Stimulated activated CD8-positive, alpha-beta memory T cell treated with anti-CD3 and anti-CD28 coated beads, Interleukin-4, amount 100 ng/mL, for 1 hour (primary cell): Measurements from ENCODE around the gene GPR42.
"Not testable (repeated sequence)": the region's sequence is repeated elsewhere in the genome, so short reads cannot be mapped to it uniquely, and the experiment has no call there.

Experiments
- DNase-seq, 2 donors: peaks; one replicate each; pipeline ENCODE4 v3.0.0-alpha.2; 2020; ENCODE audit warnings: low read depth in 2 of 2, low spot score in 1 of 2

GPR42 gene

DNA sequence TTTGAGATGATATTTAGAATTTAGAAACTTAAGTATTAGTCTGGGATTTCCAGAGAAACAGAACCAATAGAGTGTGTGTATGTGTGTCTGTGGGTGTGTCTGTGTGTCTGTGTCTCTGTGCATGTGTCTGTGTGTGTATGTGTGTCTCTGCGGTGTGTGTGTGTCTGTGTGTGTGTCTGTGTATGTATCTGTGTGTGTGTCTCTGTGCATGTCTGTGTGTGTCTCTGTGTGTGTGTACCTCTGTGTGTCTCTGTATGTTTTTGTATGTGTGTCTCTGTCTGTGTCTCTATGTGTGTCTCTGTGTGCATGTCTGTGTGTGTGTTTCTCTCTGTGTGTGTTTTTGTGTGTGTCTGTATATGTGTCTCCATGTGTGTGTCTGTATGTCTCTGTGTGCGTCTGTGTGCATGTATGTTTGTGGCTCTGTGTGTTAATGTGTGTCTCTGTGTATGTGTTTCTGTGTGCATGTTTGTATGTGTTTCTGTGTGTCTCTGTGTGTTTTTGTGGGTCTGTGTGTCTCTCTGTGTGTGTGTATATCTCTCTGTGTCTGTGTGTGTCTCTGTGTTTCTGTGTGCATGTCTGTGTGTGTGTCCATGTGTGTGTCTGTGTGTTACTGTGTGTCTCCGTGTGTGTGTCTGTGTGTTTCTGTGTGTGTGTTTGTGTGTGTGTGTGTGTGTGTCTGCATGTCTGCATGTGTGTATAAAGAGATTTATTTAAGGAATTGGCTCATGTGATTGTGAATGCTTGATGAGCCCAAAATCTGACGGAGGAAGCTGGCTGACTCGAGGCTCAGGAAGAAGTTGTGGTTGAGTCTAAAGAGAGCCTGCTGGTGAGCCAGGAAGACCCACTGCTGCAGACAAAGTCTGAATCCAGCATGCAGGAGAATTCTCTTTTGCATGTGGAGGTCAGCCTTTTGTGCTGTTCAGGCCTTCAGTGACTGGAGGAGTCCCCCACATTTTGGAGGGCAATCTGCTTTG, 22.2 kb downstream of the GPR42 start:
- no peak for DNase-seq

DNA sequence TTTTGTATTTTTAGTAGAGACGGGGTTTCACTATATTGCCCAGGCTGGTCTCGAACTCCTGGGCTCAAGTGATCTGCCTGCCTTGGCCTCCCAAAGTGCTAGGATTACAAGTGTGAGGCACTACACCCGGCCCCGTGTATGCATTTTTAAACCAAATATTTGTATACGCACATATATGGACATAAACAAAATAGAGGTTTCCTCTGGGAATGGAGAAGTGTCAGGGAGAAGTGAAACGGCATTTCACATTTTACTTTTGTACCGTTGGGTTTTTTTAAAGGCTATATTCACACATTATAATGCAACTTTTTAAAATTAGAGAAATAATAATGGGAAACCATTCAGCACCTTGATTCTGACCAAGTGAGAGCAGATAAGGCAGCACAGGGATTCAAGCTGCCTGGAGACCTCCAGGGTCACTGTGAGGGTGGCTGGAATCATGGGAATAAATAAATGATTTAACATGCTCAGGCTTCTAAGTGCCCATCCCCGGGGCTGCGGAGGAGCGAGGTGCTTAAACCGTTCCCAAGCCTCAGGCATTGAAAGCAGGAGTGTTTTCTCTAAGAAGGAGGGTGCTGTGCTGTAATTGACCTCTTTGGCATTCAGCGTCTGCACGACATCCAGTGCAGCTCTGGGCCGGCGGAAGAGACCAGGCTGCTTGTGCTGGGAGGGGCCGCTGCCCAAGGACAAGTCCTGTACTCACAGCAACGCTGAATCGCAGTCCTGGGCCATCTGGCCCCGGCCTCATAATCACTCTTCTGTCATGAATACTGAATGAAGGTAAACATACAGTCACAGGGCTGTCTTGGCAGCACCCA, 24.7 kb downstream of the GPR42 start:
- DNase-seq = no peak

DNA sequence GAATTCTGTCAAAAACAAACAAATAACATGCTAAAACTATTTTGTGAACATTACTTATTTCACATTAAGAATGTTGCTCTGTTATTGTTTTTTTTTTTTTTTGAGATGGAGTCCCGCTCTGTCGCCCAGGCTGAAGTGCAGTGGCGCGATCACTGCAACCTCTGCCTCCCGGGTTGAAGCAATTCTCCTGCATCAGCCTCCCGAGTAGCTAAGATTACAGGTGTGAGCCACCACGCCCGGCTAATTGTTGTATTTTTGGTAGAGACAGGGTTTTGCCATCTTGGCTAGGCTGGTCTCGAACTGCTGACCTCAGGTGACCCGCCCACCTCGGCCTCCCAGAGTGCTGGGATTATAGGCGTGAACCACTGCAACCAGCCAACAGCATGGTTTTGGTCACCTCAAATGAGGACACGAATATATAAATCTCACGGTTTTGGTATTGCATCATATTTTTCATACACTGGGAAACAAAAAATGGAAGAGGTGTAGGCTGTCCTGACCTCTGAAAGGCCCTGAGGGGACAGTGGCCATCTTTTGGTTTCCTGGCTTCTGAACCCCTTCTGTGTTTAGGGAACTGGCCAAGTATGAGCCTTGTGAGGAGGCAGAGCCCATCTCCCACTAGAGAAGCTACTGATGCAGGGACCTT, 25.5 kb downstream of the GPR42 start:
- no peak for DNase-seq

DNA sequence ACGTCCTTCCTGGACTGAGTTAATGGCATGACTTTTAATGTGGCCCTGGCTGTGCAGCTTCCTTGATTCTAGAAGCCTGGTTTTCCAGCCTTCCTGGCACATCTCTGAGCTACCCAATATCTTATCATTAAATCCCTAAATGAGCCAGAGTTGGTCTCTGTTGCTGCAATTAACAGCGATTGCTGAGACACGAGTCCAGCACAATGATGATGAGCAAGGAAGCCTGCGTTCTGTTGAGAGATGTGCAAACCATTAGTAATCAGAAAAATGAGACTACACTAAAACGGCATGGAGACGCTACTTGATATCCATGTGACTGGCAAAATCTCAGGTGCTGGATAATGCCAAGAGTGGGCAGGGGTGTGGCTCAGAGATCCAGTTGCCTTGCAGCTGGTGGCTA, 26.2 kb downstream of the GPR42 start:
- DNase-seq = no peak

DNA sequence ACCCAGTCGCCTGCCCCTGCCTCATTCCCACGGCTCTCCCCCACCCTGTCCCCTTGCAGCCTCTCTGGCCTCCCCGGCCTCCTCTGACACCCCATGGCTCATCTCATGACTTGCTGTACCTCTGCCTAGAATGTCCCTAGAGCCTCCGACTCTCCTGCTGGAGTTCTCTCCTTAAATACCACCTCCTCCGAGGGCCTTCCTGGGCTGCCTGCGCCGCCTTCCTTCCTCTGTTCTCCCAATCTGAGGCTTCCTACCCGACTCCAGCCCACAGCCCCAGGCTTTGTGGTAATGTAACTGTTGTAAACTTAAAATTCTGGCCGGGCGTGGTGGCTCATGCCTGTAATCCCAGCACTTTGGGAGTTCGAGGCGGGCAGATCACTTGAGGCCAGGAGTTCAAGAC, 27.7 kb downstream of the GPR42 start:
- no peak for DNase-seq

GRCh38 chr19:35399231-35399630, 28.4 kb downstream of the GPR42 start:
- DNase-seq = no peak

DNA sequence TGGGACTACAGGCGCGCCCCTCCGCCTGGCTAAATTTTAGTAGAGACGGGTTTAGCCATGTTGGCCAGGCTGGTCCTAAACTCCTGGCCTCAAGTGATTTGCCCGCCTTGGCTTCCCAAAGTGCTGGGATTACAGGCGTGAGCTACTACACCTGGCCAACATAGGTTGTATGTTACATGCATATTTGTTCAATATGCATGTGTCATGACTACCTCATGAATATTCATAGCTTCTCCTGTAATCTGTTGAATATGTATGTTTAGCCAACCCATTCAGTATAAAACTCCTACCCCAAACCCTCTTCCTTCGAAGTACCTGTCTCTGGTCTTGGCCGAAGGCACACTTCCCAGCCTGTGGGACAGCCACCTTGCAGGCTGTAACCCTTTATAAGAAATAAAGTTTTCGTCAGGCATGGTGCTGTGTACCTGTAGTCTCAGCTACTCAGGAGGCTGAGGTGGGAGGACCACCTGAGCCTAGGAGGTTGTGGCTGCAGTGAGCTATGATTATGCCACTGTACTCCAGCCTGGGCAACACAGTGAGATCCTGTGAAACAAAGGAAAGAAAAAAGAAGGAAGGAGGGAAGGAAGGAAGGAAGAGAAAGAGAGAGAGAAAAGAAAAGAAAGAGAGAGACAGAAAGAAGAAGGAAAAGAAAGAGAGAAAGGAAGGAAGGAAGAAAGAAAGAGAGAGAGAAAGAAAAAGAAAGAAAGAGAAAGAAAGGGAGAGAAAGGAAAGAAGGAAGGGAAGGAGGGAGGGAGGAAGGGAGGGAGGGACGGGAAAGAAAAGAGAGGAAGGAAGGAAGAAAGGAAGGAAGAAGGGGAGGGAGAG, 29.3 kb downstream of the GPR42 start:
- DNase-seq = no peak

- DNase-seq = no peak
Observed at GRCh38 chr19:35400773-35401100, 29.9 kb downstream of the GPR42 start.

- not testable (repeated sequence) for DNase-seq
Observed at GRCh38 chr19:35401416-35401815, 30.5 kb downstream of the GPR42 start.

- DNase-seq = no peak
Observed at GRCh38 chr19:35403116-35403760, 32.4 kb downstream of the GPR42 start.

DNA sequence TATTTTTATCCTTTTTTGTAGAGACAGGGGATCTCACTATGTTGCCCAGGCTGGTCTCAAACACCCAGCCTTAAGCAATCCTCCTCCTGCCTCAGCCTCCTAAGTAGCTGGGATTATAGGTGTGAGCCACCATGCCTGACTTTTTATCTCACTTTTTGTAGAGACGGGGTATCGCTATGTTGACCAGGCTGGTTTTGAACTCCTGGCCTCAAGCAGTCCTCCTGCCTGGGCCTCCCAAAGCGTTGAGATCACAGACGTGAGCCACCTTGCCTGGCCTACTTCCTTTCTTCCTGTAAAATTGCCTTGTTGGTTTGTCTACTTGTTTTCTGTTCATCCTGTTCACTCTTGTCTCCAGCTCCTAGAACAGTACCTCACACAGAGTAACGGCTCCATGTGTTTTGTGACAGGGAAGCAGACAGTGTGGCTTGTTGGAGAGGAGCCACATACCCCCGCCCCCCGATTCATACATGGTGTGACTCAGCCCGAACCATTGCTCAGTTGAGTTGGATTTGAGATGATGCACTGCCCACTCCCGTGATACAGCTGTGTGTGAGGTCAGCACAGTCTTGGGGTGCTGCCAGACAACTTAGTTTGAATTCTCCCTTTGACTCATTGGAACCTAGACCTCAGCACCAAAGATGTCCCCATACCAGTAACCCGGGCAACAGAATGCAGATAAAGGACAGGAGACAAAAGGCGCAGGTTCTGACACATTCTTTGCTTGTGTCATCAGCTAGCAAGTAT, 34.2 kb downstream of the GPR42 start:
- DNase-seq = no peak

DNA sequence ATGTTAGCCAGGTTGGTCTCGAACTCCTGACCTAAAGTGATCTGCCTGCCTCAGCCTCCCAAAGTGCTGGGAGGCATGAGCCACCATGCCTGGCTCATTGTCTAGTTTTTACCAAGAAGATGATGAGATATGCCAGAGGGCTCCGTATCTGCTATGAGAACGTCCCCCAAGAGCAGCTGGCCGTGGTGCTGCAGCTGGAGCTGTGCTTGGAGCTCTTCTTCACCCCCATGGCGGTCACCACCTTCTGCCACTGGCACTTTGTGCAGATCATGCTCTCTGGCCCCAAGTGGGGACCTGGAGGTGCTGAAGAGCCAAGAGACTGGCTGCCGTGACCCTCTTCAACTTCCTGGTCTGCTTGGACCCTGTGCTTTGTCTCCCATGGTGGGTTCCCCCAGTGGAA, 36.8 kb downstream of the GPR42 start:
- DNase-seq = no peak

DNA sequence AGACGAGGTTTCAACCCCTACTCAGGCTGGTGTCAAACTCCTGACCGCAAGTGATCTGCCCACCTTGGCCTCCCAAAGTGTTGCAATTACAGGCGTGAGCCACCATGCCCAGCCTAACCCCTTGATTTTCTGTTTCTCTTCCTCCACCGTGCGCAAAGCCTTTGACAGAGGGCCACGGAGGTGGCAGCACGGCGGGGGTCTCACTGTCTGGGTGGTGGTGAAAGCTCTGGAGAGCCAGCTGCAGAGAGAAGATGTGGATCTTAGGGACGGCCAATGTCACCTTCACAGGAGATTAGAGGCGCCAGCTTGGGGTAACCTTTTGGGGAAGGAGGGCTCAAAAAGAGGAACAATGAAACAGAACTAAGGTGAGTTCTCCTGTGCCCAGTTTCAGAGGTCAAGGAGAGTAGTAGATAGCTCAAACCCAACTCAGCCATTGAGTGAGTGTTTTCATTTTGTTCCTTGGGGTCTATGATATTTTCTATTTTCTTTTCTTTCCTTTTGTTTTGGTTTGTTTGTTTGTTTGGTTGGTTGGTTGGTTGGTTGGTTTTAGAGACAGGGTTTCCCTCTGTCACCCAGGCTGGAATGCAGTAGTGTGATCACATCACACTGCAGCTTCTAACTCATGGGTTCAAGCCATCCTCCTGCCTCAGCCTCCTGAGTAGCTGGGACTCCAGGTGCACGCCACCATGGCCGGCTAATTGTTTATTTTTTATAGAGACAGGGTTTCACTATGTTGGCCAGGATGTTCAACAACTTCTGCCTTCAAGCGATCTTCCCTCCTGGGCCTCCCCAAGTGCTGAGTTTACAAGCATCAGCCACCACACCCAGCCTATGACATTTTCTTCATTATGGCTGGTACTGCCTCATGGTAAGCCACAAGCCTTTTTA, 37.7 kb downstream of the GPR42 start:
- no peak for DNase-seq

- DNase-seq = no peak
Observed at GRCh38 chr19:35409191-35409590, 38.3 kb downstream of the GPR42 start.

DNA sequence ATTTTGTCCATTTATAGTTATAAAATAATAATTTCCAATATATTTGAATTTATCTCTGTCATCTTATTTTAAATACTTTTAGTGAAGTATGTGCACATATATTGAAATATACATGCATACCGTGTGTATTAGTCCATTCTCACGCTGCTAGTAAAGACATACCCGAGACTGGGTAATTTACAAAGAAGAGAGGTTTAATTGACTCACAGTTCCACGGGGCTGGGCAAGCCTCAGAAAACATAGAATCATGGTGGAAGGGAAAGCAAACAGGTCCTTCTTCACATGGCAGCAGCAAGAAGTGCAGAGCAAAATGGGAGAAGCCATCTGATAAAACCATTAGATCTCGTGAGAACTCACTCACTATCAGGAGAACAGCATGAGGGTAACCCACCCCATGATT, 39.6 kb downstream of the GPR42 start:
- no peak for DNase-seq

- DNase-seq = no peak
Observed at GRCh38 chr19:35414442-35414841, 43.6 kb downstream of the GPR42 start.

DNA sequence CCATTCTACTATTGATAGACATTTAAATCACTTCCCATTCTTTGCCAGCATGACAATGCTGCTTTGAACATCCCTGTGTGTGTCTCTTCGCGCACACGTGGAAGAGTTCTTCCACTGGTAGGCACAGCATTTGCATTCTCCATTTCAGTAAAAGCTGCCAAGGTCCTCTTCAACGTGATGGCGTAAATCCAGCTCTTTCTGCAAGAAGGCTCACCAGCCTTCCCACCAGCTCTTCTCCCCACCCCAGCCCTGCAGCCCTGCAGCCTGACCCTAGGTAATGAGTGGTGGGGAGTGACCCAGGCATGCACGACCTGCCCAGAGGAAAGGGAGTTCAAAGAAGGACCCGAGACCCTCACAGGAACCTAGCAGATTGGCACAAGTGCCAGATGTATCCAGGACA, 45.5 kb downstream of the GPR42 start:
- DNase-seq = no peak

DNA sequence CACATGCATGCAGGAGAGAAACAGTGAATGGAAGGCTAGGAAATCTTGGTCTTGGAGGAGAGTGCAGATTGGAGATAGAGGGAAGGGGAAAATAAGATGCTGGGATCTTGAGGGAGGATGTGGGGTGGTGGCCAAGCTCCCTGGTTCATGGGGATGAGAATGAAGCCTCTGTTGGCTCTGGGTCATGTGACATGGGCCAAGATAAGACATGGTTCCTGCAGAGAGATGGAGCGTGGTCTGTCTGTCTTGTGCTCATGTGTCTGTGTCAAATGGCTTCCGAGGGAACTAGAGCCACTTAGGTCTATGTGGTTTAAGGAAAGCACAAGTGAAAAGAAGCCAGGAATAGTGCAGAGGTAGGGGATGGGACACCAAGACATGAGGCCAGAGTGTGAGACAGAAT, 46.4 kb downstream of the GPR42 start:
- no peak for DNase-seq
